ENCODE data around the gene P3R3URF.

The P3R3URF gene

DNA sequence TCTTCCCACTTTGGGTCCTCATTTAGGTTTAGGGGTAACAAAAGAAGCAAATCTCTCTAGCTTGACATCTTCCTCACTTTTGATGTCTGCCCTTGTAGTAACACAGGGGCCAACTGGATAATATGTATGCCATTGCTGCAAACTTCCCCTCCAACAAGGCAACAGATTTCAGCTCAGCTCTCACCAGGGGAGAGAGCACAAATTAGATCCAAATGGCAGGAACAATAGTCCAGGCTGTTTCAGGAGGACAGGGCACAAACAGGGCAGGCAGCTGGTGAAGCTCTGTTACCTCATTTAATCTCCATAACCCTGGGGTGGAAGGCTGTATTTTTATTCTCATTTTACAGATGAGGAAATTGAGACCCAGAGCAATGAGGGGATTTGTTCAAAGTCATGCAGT is 39.6 kb downstream of the P3R3URF start:
- no peak for DNase-seq
- intact Hi-C loops (cut with DNase I), result no loop called here

DNA sequence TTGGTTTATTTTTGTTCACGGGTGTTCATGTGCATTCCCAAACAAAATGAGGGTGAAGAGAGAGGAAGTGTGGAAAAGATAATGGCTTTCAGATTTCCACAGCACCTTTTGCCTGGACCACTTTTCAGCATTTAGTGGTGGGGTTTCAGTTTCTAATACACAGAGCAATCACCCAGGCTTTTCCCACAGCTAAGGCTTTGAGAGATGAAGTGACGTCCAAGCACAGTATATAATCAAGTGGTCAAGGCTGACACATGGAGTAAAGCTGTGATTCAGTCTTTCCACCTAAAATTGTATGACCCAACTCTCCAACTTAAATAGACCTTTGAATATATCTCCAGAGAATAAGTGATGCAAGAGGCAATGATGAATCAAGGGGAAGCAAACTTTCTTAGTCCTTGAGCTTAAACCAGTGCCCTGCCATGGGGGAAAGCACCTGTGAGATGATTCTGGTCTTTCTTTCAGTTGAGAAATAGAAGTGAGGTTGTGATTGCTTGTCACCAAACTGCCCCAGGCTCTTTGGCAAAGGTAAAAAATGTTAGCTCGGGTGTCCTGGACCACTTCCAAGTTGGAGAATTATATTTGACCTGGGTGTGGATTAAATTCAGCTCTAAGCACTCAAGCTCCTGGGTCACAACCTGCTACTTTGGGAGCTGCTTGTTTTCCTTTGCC is 41.5 kb downstream of the P3R3URF start:
- DNase-seq, result no peak
- intact Hi-C loops (cut with DNase I), result loop anchor here (5.0 kb wide), 2 partner anchors 43 to 97 kb away; partner anchors contain the start of genes P3R3URF and TSPAN1

DNA sequence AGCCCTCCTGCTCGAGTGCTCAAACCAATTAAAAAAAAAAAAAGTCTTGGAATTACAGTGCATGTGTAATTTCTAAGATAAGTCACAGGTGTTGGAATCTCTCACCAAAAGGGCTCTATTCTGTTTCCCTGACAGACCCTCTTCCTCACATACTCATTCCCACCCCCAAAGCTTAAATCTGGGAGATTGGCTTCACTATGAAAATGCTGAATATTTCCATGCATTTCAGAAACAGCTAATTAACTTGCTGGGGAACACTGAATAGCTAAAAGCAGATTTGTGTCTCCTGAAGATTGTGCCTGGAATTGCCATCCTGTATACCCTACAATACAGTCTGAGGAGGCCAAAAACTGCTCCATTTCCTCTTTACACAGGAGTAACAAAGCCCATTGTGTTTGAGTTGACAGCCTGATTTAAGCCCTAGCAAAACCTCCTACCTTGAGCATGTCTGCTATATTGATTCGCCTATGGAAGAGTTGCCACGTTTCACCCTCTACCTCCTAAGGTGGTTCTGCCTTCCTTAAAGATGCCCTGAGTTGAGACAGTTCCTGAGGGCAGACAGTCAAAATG is 42.4 kb downstream of the P3R3URF start:
- DNase-seq, result no peak
- intact Hi-C loops (cut with DNase I), result loop anchor here (5.0 kb wide), 2 partner anchors 43 to 97 kb away; partner anchors contain the start of genes P3R3URF and TSPAN1

DNA sequence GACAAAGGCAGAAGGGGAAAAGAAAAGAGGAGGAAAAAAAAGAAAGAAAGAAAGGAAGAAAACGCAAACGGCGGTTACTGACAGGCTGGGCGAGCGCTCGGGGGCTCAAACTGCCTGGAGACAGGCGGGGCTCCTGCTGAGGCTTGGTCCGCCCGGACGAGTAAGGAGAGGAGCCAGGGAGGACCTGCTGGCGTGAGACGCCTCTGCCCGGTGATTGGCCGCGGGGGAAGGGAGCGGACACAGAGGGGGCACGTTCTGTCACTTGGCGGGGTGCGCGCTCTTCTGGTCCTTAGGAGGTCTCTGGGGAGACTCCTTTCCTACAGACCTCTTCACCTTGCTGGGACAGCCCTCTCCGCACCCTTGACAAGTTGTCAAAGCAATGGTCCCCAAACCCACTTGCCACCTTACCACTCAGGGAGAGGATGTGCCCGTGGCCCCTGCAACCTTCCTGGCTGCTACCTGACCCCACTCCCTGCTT is 43.1 kb downstream of the P3R3URF start:
- no peak for DNase-seq

DNA sequence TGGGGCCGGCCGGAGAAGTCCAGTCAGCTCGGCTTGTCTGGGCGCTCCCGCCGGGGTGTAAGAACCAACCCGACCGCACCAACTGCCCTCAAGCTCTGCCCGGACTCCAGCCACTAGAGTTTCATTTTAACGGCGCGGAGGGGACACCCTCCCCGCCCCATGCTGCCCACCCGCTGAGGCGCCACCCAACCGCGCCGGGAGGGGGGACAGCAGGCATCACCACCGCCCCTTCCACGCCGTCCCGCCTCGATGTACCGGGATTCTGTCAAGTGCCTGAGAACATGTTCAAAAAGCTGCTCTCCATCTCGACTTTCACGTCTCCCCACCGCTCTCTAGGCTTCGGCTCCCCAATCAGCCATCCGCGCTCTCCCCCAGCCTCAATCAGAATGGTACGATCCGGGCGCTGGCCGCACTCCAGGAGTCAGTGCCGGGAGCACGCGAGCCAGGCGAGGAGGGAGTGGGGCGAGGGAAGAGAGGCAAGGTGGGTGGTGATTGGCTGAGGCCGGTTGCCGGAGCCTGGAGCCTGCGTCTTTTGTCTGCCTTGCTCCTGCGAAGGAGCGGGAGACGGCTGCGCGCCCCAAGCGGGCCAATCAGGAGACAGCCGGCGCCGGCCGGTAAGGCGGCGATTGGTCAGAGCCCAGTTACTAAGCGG is 43.6 kb downstream of the P3R3URF start, which contains the start of gene PIK3R3:
Gene PIK3R3, minus strand, starts transcription at position 101 of the 652 bp plus-strand sequence. CDS start 677 bp downstream, outside the sequence.
- intact Hi-C loops (cut with DNase I), result loop anchor here (5.0 kb wide), 2 partner anchors 45 to 95 kb away; partner anchors contain the start of genes P3R3URF and TSPAN1

More for the DNA sequence above, 43.1 kb downstream of the P3R3URF start:
- intact Hi-C loops (cut with DNase I), result loop anchor here (5.0 kb wide), 2 partner anchors 44 to 96 kb away; partner anchors contain the start of genes P3R3URF and TSPAN1

DNA sequence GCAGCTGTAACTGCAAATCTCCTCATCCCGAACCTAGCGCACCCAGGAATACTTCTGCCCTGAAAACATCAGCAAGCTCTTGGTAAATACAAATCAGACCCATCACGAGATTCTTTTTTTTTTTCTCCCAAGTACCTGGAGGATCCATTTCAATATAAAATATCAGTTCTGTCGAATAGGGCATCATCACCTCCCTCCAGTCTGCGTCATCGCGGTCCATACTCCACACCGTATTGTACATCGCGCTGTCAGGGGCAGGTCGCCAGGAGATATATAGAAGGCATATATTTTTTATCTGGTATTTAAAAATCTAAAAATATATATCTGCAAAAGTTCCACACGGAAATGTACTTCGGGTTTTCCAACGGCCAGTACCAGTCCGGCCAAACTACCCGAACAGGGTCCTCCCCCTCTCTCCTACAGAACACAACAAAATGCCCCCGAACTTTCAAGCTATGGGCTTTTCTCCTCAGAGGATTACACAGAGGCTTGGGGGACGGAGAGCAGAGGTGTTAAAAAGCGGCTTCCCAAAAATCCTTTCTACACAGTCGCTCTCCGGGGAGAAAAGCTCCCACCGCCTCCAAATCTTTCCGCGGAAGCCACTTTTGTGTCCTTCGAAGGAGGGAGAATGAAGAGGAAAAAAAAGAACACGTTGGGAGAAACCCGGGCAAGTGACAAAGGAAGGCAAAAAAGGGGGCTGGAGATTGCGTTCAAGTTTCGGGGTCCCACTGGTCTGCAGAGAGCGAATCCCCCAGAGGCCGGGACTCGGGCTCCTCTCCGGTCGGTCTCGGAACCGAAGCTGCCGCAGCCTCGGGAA is 44.4 kb downstream of the P3R3URF start:
- peak in 6 of 10 donors; percentile 5 to 84 (median 22) for DNase-seq
- intact Hi-C loops (cut with DNase I), result loop anchor here (5.0 kb wide), 2 partner anchors 45 to 95 kb away; partner anchors contain the start of genes P3R3URF and TSPAN1

More for the DNA sequence above, 43.6 kb downstream of the P3R3URF start, which contains the start of gene PIK3R3:
- peak; percentile 95 to 100 (median 98) for DNase-seq

DNA sequence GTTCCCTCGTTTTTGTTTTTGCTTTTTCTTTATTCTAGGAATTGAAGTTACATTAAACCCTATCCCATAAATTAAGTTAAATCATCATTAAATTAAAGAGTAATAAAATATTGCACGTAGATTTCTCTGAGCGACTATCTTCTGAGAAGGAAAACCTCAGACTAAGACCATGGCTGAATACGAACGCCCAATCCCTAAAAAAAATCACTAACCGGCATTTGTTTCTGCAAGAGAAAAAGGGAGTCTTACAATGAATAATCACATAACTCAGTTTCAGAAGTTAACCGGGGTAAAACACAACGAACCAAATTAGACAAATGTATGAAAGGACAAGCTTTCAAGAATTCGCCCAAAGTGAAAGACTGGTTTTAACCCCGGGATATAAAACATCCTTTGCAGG is 45.2 kb downstream of the P3R3URF start:
- intact Hi-C loops (cut with DNase I), result loop anchor here (5.0 kb wide), 2 partner anchors 46 to 94 kb away; partner anchors contain the start of genes P3R3URF and TSPAN1
- DNase-seq, result no peak

DNA sequence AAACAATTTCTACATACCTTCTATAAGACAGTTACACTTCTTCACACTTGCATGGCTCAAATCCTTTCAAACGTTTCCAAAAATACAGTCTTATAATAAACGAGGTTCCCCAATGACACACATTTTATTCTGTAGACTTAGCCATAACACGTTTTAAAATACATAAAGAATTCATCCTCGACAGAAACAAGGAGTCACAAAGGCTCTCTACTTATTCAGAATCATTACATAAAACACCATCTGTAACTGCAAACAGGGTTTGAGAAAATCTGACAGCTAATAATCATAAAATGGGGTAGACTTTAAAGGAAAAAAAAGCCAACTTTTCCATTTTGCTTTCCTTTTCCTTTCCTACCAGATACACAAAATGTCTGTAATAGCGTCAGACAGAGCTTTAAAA is 45.7 kb downstream of the P3R3URF start:
- intact Hi-C loops (cut with DNase I), result loop anchor here (5.0 kb wide), 2 partner anchors 47 to 93 kb away; partner anchors contain the start of genes P3R3URF and TSPAN1
- no peak for DNase-seq

DNA sequence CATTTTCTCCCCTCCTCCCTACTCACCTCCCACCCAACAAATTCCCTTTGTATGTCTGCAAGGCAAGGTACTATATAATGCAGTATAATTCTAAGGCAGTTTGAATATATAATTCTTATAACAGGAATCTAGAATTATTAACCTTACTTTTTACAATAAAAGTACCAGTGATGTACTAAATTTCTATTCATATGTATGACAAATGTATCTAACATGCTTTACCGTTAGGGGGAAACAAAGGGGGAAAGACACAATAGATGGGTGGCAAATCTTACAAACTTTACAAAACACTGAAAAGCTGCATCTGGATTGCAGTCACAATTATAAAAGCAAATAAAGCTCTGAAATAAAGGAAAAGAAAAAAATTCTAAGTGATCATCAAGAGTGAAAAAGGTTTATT is 46.2 kb downstream of the P3R3URF start:
- intact Hi-C loops (cut with DNase I), result loop anchor here (5.0 kb wide), 2 partner anchors 47 to 93 kb away; partner anchors contain the start of genes P3R3URF and TSPAN1
- no peak for DNase-seq

DNA sequence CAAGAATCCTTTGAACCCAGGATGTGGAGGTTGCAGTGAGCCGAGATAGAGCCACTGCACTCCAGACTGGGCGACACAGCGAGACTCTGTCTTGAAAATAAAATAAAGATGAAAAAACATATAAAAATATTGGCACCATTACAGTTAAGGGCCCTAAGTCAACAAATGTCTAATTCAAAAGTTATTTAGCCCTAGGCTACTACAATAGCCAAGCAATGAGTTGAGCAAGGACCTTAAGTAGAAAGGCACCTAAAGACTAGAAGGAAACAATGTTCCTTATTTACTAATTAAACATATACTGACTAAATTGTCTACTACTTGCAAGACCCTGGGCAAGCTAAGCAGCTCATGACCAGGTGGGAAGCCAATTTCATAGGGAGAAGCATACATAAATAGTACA is 47.9 kb downstream of the P3R3URF start:
- intact Hi-C loops (cut with DNase I), result no loop called here
- no peak for DNase-seq

Measured in posterior cingulate gyrus (tissue), 11 donors.